DMS79 (cell line): ENCODE results near the gene SRGAP2.
"Not testable (repeated sequence)": the region's sequence is repeated elsewhere in the genome, so short reads cannot be mapped to it uniquely, and the experiment has no call there.

Source experiments
- DNase-seq: peaks from one replicate; lab custom pipeline; 2025; lab: John Stamatoyannopoulos, UW

The SRGAP2 gene

DNA sequence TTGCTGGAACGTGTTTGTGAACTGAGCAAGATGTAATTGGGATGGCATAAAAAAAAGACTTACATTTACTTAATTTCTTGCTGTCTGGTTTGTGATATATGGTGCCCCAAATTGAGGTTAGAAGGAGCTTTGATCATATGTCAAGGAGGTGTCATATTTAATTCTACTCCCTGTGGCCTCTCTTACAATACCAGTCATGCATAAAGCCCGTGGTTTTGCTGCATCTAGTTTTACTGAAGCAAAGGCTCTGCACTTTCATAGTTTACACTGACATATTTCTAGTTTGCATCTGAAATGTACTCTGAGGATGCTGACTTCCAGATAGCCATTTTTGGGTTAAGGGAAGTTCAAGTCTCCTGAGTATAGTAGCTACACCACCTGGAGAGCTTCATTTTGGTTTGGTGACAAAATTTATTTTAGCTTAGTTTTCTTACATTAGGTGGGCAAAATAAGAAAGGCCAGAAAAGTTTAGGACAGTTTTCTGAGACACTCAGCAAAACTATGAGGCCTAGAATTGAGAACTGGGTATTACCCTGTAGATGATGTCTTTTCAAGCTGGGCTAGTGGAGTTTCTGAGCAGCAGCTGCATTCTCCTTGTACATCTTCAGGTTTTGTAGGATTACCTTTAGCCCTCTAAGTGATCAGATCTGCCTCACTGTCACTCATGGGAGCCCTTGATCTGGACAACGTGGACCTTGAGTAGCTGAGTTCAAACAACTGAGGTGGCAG, 47.8 kb downstream of the SRGAP2 start:
- DNase-seq: not testable (repeated sequence)

GRCh38 chr1:206252680-206253335, 49.5 kb downstream of the SRGAP2 start:
- not testable (repeated sequence) for DNase-seq
